Caki2 (cell line): Measurements from ENCODE around the gene ZMIZ2. TPM values are rescaled to one million over a fixed set of nuclear protein-coding genes. Genes with fewer than 3 reads are reported as not detected.

Experiments used
- DNase-seq: peaks from one replicate; pipeline ENCODE4 v3.0.0-alpha.2; 2015; ENCODE audit warnings: low read depth
- in situ Hi-C: cut with HindIII; loops from 2 replicates; pipeline ENCODE4 v1.10.0; 2016; ENCODE audit warnings: low sequenced_read_pairs, low pct_unique_long_range_greater_than_20kb, mixed read lengths
- total RNA-seq: library from RNA; depleted of rRNA; stranded (reverse); fragments of >200 nt; shearing (Covaris generic); gene quantifications from 2 replicates; pipeline ENCODE4 v1.2.3, GENCODE V29; 2014; ENCODE audit warnings: low replicate concordance; rRNA removed

Gene ZMIZ2
- total RNA-seq, 1 experiment from 2014 or later: 4.6 TPM

- in situ Hi-C loops: no loop called here
- DNase-seq: no peak
Observed at GRCh38 chr7:44814919-44815318, 66.3 kb downstream of the ZMIZ2 start.

DNA sequence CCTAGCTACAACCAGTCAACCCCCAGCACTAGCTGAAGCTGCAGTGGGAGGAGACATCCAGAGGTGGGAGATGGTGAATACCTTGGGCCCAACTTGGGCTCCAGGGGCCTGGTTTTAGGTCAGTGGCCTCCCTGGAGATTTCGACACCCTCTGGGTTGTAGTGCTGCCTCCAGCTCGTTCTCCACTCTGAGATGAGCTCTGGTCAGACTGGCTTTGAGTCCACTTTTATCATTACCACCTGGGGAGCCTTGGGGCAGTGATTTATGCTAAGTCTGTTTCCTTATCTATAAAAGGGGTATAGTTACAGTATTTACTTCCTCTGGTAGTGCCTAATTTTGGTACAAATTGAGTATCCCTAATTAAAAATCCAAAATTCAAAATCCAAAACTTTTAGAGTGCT, 70.6 kb downstream of the ZMIZ2 start:
- in situ Hi-C loops: no loop called here
- DNase-seq: no peak

Other genes starting within 250 kb of the ZMIZ2 start
- not detected in 2 replicates for gene NPC1L1, start 207.5 kb upstream of the ZMIZ2 start, total RNA-seq
- 131 and 153 TPM in 2 replicates for gene DDX56, start 174.9 kb upstream of the ZMIZ2 start, total RNA-seq
- gene TMED4, start 166.6 kb upstream of the ZMIZ2 start, total RNA-seq: 263 and 317 TPM in 2 replicates
- 33.4 and 56.0 TPM in 2 replicates for gene OGDH, start 142.2 kb upstream of the ZMIZ2 start, total RNA-seq
- 5,475 and 6,139 TPM in 2 replicates for gene PPIA, start 47.8 kb downstream of the ZMIZ2 start, total RNA-seq
- 468 and 657 TPM in 2 replicates for gene H2AZ2, start 99.2 kb downstream of the ZMIZ2 start, total RNA-seq
- gene PURB, start 136.7 kb downstream of the ZMIZ2 start, total RNA-seq: 11.6 and 15.9 TPM in 2 replicates
- not detected in 2 replicates for gene MYO1G, start 230.2 kb downstream of the ZMIZ2 start, total RNA-seq